GM12878 (cell line): Measurements from ENCODE around the gene DENND1A. TPM values are rescaled to one million over a fixed set of nuclear protein-coding genes. Genes with fewer than 3 reads are reported as not detected.

ENCODE experiments used
- ATAC-seq: fragments of 200-7000 bp; cut with Tn5 transposase; 3 replicates; pipeline ENCODE4 v1.9.1; 2020; ENCODE audit warnings: mild to moderate bottlenecking, moderate library complexity
- BruUV-seq: library from RNA; stranded (reverse); fragments of 400-500 nt; replicated peaks from 2 replicates; lab custom pipeline; 2021; lab: Mats Ljungman, UMichigan
- CTCF ChIA-PET: fragments of 300-600 bp; sonication (Branson Sonifier 250); formaldehyde crosslinking; extraction: SDS; loops from one replicate; lab custom pipeline; 2021; ENCODE audit warnings: inconsistent platforms; lab: Yijun Ruan, JAX
- POLR2A ChIA-PET: fragments of 350-600 bp; formaldehyde crosslinking; extraction: SDS; loops from one replicate; lab custom pipeline; 2021; ENCODE audit warnings: inconsistent platforms; lab: Charles Lee
- RAD21 ChIA-PET: fragments of 300-600 bp; sonication (Branson Sonifier 250); formaldehyde crosslinking; loops from one replicate; lab custom pipeline; 2023; ENCODE audit warnings: antibody characterized with exemption; ENCODE audit not compliant: unreplicated experiment; lab: Charles Lee
- SMC1A ChIA-PET: fragments of 300-600 bp; sonication (Branson Sonifier 250); formaldehyde crosslinking; loops from one replicate; lab custom pipeline; 2023; ENCODE audit not compliant: unreplicated experiment, uncharacterized antibody; lab: Charles Lee
- DNase-seq: peaks from one replicate; pipeline ENCODE4 v3.0.0-alpha.2; 2011; ENCODE audit warnings: low read depth, low spot score
- FAIRE-seq: peaks from 3 replicates; lab custom pipeline; 2011; peaks lifted over from hg19 to GRCh38; lab: Jason Lieb, UNC
- H2AFZ ChIP-seq: 2 replicates; pipeline ENCODE4 v1.6.0; 2011; ENCODE audit warnings: low read depth, low read length, control low read depth; ENCODE audit not compliant: control insufficient read depth
- H3K27ac ChIP-seq: 2 replicates; pipeline ENCODE4 v1.5.1; 2011; ENCODE audit warnings: control low read depth; ENCODE audit not compliant: control insufficient read depth, insufficient read depth
- H3K27me3 ChIP-seq, 2 experiments: replicated peaks in 1 of 2; 2 replicates each; pipeline versions ENCODE4 v1.6.0 to v1.6.1; 2011; ENCODE audit warnings: low read length in 1 of 2; ENCODE audit not compliant: control insufficient read depth in 2 of 2, insufficient read depth in 2 of 2
- H3K36me3 ChIP-seq, 2 experiments: 2 replicates each; pipeline ENCODE4 v1.5.1; 2011; ENCODE audit warnings: low read length in 1 of 2; ENCODE audit not compliant: control insufficient read depth in 2 of 2, insufficient read depth in 2 of 2
- H3K4me1 ChIP-seq: 2 replicates; pipeline ENCODE4 v1.6.1; 2011; ENCODE audit warnings: mild to moderate bottlenecking, low read length, moderate library complexity, mixed read lengths; ENCODE audit not compliant: control insufficient read depth, insufficient read depth
- H3K4me2 ChIP-seq: 2 replicates; pipeline ENCODE4 v1.6.0; 2011; ENCODE audit warnings: control low read depth; ENCODE audit not compliant: control insufficient read depth, insufficient read depth
- H3K4me3 ChIP-seq: fragments of 200-600 bp; sonication (generic); 2 replicates; pipeline ENCODE4 v1.5.1; 2016
- H3K79me2 ChIP-seq: 2 replicates; pipeline ENCODE4 v1.6.0; 2011; ENCODE audit warnings: low read length; ENCODE audit not compliant: control insufficient read depth, insufficient read depth
- H3K9ac ChIP-seq: 2 replicates; pipeline ENCODE4 v1.8.0; 2011; ENCODE audit warnings: low read length, control low read depth, mixed read lengths; ENCODE audit not compliant: control insufficient read depth, insufficient read depth
- H3K9me3 ChIP-seq: replicated peaks from 3 replicates; pipeline ENCODE4 v1.5.1; 2011; ENCODE audit warnings: mild to moderate bottlenecking, low read length; ENCODE audit not compliant: control insufficient read depth, insufficient read depth
- H4K20me1 ChIP-seq: 2 replicates; pipeline ENCODE4 v1.6.0; 2011; ENCODE audit not compliant: control insufficient read depth, insufficient read depth
- BCL3 ChIP-seq: IDR thresholded peaks from 2 replicates; pipeline ENCODE4 v1.6.1; 2011; ENCODE audit warnings: borderline replicate concordance, low read depth, mild to moderate bottlenecking, moderate library complexity, low read length; ENCODE audit not compliant: insufficient read depth, poor library complexity, severe bottlenecking
- BMI1 ChIP-seq: fragments of 450-650 bp; IDR thresholded peaks from 2 replicates; pipeline ENCODE4 v1.6.1; 2016; ENCODE audit warnings: mild to moderate bottlenecking, moderate library complexity, borderline replicate concordance
- CBFB ChIP-seq: IDR thresholded peaks from 2 replicates; pipeline ENCODE4 v1.6.1; 2016; ENCODE audit warnings: antibody characterized with exemption, low read depth
- FOS ChIP-seq: IDR thresholded peaks from 3 replicates; pipeline ENCODE4 v1.6.1; 2011; ENCODE audit warnings: borderline replicate concordance; ENCODE audit not compliant: insufficient read length; ENCODE audit errors: extremely low read depth
- HSF1 ChIP-seq: fragments of 150-350 bp; IDR thresholded peaks from 2 replicates; pipeline ENCODE4 v1.6.1; 2014; ENCODE audit warnings: mild to moderate bottlenecking, low read depth, low read length
- IRF4 ChIP-seq: IDR thresholded peaks from 2 replicates; pipeline ENCODE4 v1.6.1; 2011; ENCODE audit warnings: low read depth, low read length
- JUND ChIP-seq: IDR thresholded peaks from 2 replicates; pipeline ENCODE4 v1.6.1; 2012; ENCODE audit warnings: low read depth, mild to moderate bottlenecking, low read length, improper control_type of control experiment, moderate library complexity
- MAX ChIP-seq: IDR thresholded peaks from 2 replicates; pipeline ENCODE4 v1.6.1; 2012; ENCODE audit warnings: low read depth, low read length, improper control_type of control experiment
- MEF2A ChIP-seq: IDR thresholded peaks from 2 replicates; pipeline ENCODE4 v1.6.1; 2011; ENCODE audit warnings: low read depth, mild to moderate bottlenecking, low read length, moderate library complexity; ENCODE audit not compliant: insufficient read depth
- MEF2B ChIP-seq: fragments of 450-650 bp; IDR thresholded peaks from 2 replicates; pipeline ENCODE4 v1.6.1; 2018; ENCODE audit warnings: mild to moderate bottlenecking, moderate library complexity; ENCODE audit not compliant: partially characterized antibody, poor library complexity, severe bottlenecking
- POLR2A ChIP-seq: IDR thresholded peaks from 2 replicates; pipeline ENCODE4 v1.6.1; 2011; ENCODE audit warnings: low read depth, mild to moderate bottlenecking, low read length
- RB1 ChIP-seq: fragments of 450-650 bp; formaldehyde crosslinking; IDR thresholded peaks from 2 replicates; pipeline ENCODE4 v1.6.1; 2017; ENCODE audit warnings: mild to moderate bottlenecking, borderline replicate concordance
- RELA ChIP-seq: fragments of 450-650 bp; IDR thresholded peaks from 2 replicates; pipeline ENCODE4 v1.8.0; 2014; ENCODE audit warnings: borderline replicate concordance; ENCODE audit not compliant: partially characterized antibody
- SMC3 ChIP-seq: IDR thresholded peaks from 2 replicates; pipeline ENCODE4 v1.6.1; 2011; ENCODE audit warnings: low read length, improper control_type of control experiment, borderline replicate concordance
- SREBF2 ChIP-seq: IDR thresholded peaks from 2 replicates; pipeline ENCODE4 v1.6.1; 2012; ENCODE audit warnings: mild to moderate bottlenecking, low read length
- ZNF207 ChIP-seq: fragments of 450-650 bp; IDR thresholded peaks from 2 replicates; pipeline ENCODE4 v1.6.1; 2014; ENCODE audit warnings: antibody characterized with exemption, mild to moderate bottlenecking, borderline replicate concordance
- WGBS: methylation state at CpG from one replicate; pipeline ENCODE4 v1.1.6; 2016; ENCODE audit warnings: low lambda C conversion rate; ENCODE audit not compliant: insufficient replicate concordance, insufficient coverage; ENCODE audit errors: missing lambda C conversion rate; 5-methylcytosine and 5-hydroxymethylcytosine counted together
- in situ Hi-C: fragments of 300-500 bp; cut with MboI; formaldehyde crosslinking; loops from 9 replicates; pipeline ENCODE4 v1.14.3; 2018; ENCODE audit warnings: mixed read lengths
- intact Hi-C: fragments of 100-400 bp; cut with micrococcal nuclease; formaldehyde crosslinking; loops from one replicate; pipeline ENCODE4 v1.14.2; 2022; ENCODE audit not compliant: unreplicated experiment
- polyA plus RNA-seq, 11 experiments: library from polyadenylated mRNA; depleted of rRNA in 4 of 11; unstranded in 6 of 11; stranded (reverse) in 5 of 11; fragments of >200 nt; fragmentation: Nextera tagmentation in 4 of 11; fragmentation: Illumina TruSeq in 1 of 11; extraction: Ambion mirVana in 4 of 11; extraction: Trizol in 1 of 11; gene quantifications; 1 replicate in 1 of 11; 2 replicates in 10 of 11; pipeline versions ENCODE4 v1.2.1 to v1.2.3, GENCODE V29; 2011 to 2016; ENCODE audit warnings: inconsistent platforms in 2 of 11, missing spikeins in 2 of 11, low read depth in 1 of 11
- total RNA-seq, 4 experiments: library from RNA; depleted of rRNA in 3 of 4; stranded (reverse); fragments of >200 nt in 3 of 4; fragmentation: Illumina TruSeq in 1 of 4; extraction: Trizol in 1 of 4; gene quantifications; 2 replicates each; pipeline versions ENCODE4 v1.2.1 to v1.2.3, GENCODE V29; 2013 to 2021

DENND1A gene
- total and polyA plus RNA-seq, 10 of the 15 experiments (the other 5 are each of a cell fraction or from before 2014, with no cell fraction given): 14.1 to 48.6 (median 35.2) TPM

GRCh38 chr9:123380852-123381705 is 548.8 kb downstream of the DENND1A start (continued):
- TF ChIP-seq MEF2B (no peak), MEF2A (no peak), RB1 (no peak), CBFB (no peak), SREBF2 (no peak), JUND (no peak), FOS (no peak), POLR2A (no peak; the same call in 1 of the 2 replicates), MAX (no peak)

GRCh38 chr9:123378956-123379660 is 550.8 kb downstream of the DENND1A start:
- CTCF ChIA-PET: no interaction called here
- WGBS: 77% methylated on average over 30 of the region's 30 CpGs
- POLR2A ChIA-PET: no interaction called here
- TF ChIP-seq BCL3 (no peak), BMI1 (no peak), SMC3 (no peak), MEF2B (no peak), RELA (no peak), ZNF207 (no peak), HSF1 (no peak), IRF4 (no peak)

More at GRCh38 chr9:123378956-123379660, 550.8 kb downstream of the DENND1A start:
- DNase-seq (no peak), ATAC-seq (no peak), FAIRE-seq (no peak)
- no TSS peak for BruUV-seq
- H3K4me2 ChIP-seq: no peak overlapping the region
- H3K9me3 ChIP-seq: no peaks in the 10 kb centered on the region
- no peak overlapping the region for H3K9ac ChIP-seq
- ChIA-PET RAD21 (no interaction called here), SMC1A (no interaction called here)
- H2AFZ ChIP-seq: no peak overlapping the region
- in situ Hi-C loops (no loop called here), intact Hi-C loops (no loop called here)
- H3K27me3 ChIP-seq: peaks cover 0 to 5% of the 10 kb centered on the region in 2 experiments; a peak in 2 of 4 replicates
- no peak overlapping the region for H3K27ac ChIP-seq
- H3K36me3 ChIP-seq: no peaks in the 10 kb centered on the region; a peak in 1 of 4 replicates
- H4K20me1 ChIP-seq: no peaks in the 10 kb centered on the region
- no peaks in the 10 kb centered on the region for H3K4me1 ChIP-seq
- no peaks in the 10 kb centered on the region for H3K79me2 ChIP-seq
- H3K4me3 ChIP-seq: no peak overlapping the region
